Measurements from ENCODE around the gene ZBTB20. TPM values are rescaled to one million over a fixed set of nuclear protein-coding genes. Genes with fewer than 3 reads are reported as not detected.

The ZBTB20 gene
- total and polyA plus RNA-seq, 2 donors from 2014 or later: 0.99 to 142 TPM

- Histone ChIP-seq H3K4me3 (ENCODE audit: low read length in 3 of 3) (no peak overlapping the region), H3K27ac (ENCODE audit: low read depth in 2 of 2, low read length in 2 of 2) (no peak overlapping the region), H3K9ac (ENCODE audit: low read length in 3 of 3) (no peak overlapping the region), H3K4me1 (ENCODE audit: control insufficient read depth in 2 of 3, insufficient read depth in 2 of 3, low read depth in 1 of 3, low read length in 3 of 3) (no peaks in the 10 kb centered on the region), H3K27me3 (ENCODE audit: control insufficient read depth, insufficient read depth, low read length) (no peaks in the 10 kb centered on the region), H3K9me3 (ENCODE audit: control insufficient read depth in 2 of 3, insufficient read depth in 1 of 3, low read length in 3 of 3) (no peaks in the 10 kb centered on the region), H3K36me3 (ENCODE audit: control insufficient read depth in 2 of 3, insufficient read depth in 3 of 3, low read length in 3 of 3) (no peaks in the 10 kb centered on the region)
- no peak for FAIRE-seq
- no peak for DNase-seq
- no peak for TF ChIP-seq CTCF (IDR thresholded peaks at IDR 0.05; ENCODE audit: borderline replicate concordance, extremely low read depth, insufficient read depth)
- intact Hi-C loops (cut with DNase I): no loop called here
Measured at GRCh38 chr3:115161168-115161834, 14.2 kb upstream of the ZBTB20 start.

- TF ChIP-seq CTCF (IDR thresholded peaks at IDR 0.05; ENCODE audit: borderline replicate concordance, extremely low read depth, insufficient read depth): no peak
- Histone ChIP-seq H3K9me3 (ENCODE audit: control insufficient read depth in 2 of 3, insufficient read depth in 1 of 3, low read length in 3 of 3) (no peaks in the 10 kb centered on the region), H3K27me3 (ENCODE audit: control insufficient read depth, insufficient read depth, low read length) (no peaks in the 10 kb centered on the region), H3K4me3 (ENCODE audit: low read length in 3 of 3) (no peak overlapping the region), H3K36me3 (ENCODE audit: control insufficient read depth in 2 of 3, insufficient read depth in 3 of 3, low read length in 3 of 3) (no peaks in the 10 kb centered on the region), H3K27ac (ENCODE audit: low read depth in 2 of 2, low read length in 2 of 2) (no peak overlapping the region), H3K9ac (ENCODE audit: low read length in 3 of 3) (no peak overlapping the region), H3K4me1 (ENCODE audit: control insufficient read depth in 2 of 3, insufficient read depth in 2 of 3, low read depth in 1 of 3, low read length in 3 of 3) (no peaks in the 10 kb centered on the region)
- DNase-seq (no peak), FAIRE-seq (no peak)
- intact Hi-C loops (cut with DNase I): no loop called here
Measured at GRCh38 chr3:115160295-115160694, 13.2 kb upstream of the ZBTB20 start.

GRCh38 chr3:115156046-115156654, 9.1 kb upstream of the ZBTB20 start:
- no peak for TF ChIP-seq CTCF (IDR thresholded peaks at IDR 0.05; ENCODE audit: borderline replicate concordance, extremely low read depth, insufficient read depth)
- no peak overlapping the region for H3K27ac ChIP-seq (ENCODE audit: low read depth in 2 of 2, low read length in 2 of 2)
- H3K4me1 ChIP-seq (ENCODE audit: control insufficient read depth in 2 of 3, insufficient read depth in 2 of 3, low read depth in 1 of 3, low read length in 3 of 3): no peaks in the 10 kb centered on the region
- no peak for DNase-seq
- intact Hi-C loops (cut with DNase I): no loop called here
- no peaks in the 10 kb centered on the region for H3K27me3 ChIP-seq (ENCODE audit: control insufficient read depth, insufficient read depth, low read length)
- no peak overlapping the region for H3K9ac ChIP-seq (ENCODE audit: low read length in 3 of 3)
- H3K36me3 ChIP-seq (ENCODE audit: control insufficient read depth in 2 of 3, insufficient read depth in 3 of 3, low read length in 3 of 3): no peaks in the 10 kb centered on the region
- no peak overlapping the region for H3K4me3 ChIP-seq (ENCODE audit: low read length in 3 of 3)
- no peaks in the 10 kb centered on the region for H3K9me3 ChIP-seq (ENCODE audit: control insufficient read depth in 2 of 3, insufficient read depth in 1 of 3, low read length in 3 of 3)
- no peak for FAIRE-seq

Data from kidney (tissue), 14 donors.